Mucosa of rectum (tissue), 2 donors: ENCODE data around the gene ADCY2.

Source experiments
- H3K27ac ChIP-seq, 2 donors: one replicate each; pipeline ENCODE4 v1.7.0; 2013; ENCODE audit warnings: inconsistent platforms in 2 of 2, low read depth in 2 of 2, low read length in 2 of 2
- H3K27me3 ChIP-seq, 2 donors: one replicate each; pipeline ENCODE4 v1.7.0; 2013; ENCODE audit warnings: low read length in 2 of 2; ENCODE audit not compliant: control insufficient read depth in 2 of 2, insufficient read depth in 2 of 2
- H3K36me3 ChIP-seq, 2 donors: one replicate each; pipeline ENCODE4 v1.7.0; 2013; ENCODE audit warnings: low read length in 2 of 2; ENCODE audit not compliant: control insufficient read depth in 2 of 2, insufficient read depth in 2 of 2
- H3K4me1 ChIP-seq, 2 donors: one replicate each; pipeline ENCODE4 v1.7.0; 2013; ENCODE audit warnings: low read length in 2 of 2, mild to moderate bottlenecking in 1 of 2; ENCODE audit not compliant: control insufficient read depth in 2 of 2, insufficient read depth in 2 of 2
- H3K4me3 ChIP-seq, 2 donors: one replicate each; pipeline ENCODE4 v1.7.0; 2013; ENCODE audit warnings: low read length in 2 of 2
- H3K9ac ChIP-seq, 2 donors: one replicate each; pipeline ENCODE4 v1.7.0; 2013; ENCODE audit warnings: low read length in 2 of 2, low read depth in 1 of 2, mild to moderate bottlenecking in 1 of 2
- H3K9me3 ChIP-seq, 2 donors: one replicate each; pipeline ENCODE4 v1.7.0; 2013; ENCODE audit warnings: low read length in 2 of 2; ENCODE audit not compliant: control insufficient read depth in 2 of 2
- donor health status: healthy.
- donor health status: Normal muscosa, but diverticular disease.

Gene ADCY2

GRCh38 chr5:7629561-7629960, 233.6 kb downstream of the ADCY2 start:
- H3K4me1 ChIP-seq = no peaks in the 10 kb centered on the region
- H3K4me3 ChIP-seq = no peak overlapping the region
- H3K36me3 ChIP-seq = no peaks in the 10 kb centered on the region
- H3K27me3 ChIP-seq = no peaks in the 10 kb centered on the region
- H3K9ac ChIP-seq = no peak overlapping the region
- no peak overlapping the region for H3K27ac ChIP-seq
- no peaks in the 10 kb centered on the region for H3K9me3 ChIP-seq

- no peak overlapping the region for H3K27ac ChIP-seq
Observed at GRCh38 chr5:7634837-7635236, 238.9 kb downstream of the ADCY2 start.

GRCh38 chr5:7638456-7638855, 242.5 kb downstream of the ADCY2 start:
- Histone ChIP-seq H3K27me3 (no peaks in the 10 kb centered on the region), H3K27ac (no peak overlapping the region), H3K4me1 (no peaks in the 10 kb centered on the region), H3K9me3 (no peaks in the 10 kb centered on the region), H3K9ac (no peak overlapping the region), H3K36me3 (no peaks in the 10 kb centered on the region), H3K4me3 (no peak overlapping the region)

More at GRCh38 chr5:7634837-7635236, 238.9 kb downstream of the ADCY2 start:
- Histone ChIP-seq H3K36me3 (no peaks in the 10 kb centered on the region), H3K9ac (no peak overlapping the region), H3K27me3 (no peaks in the 10 kb centered on the region), H3K4me3 (no peak overlapping the region), H3K4me1 (no peaks in the 10 kb centered on the region), H3K9me3 (no peaks in the 10 kb centered on the region)

- H3K36me3 ChIP-seq = no peaks in the 10 kb centered on the region
- no peaks in the 10 kb centered on the region for H3K9me3 ChIP-seq
- H3K27me3 ChIP-seq = no peaks in the 10 kb centered on the region
- H3K27ac ChIP-seq = no peak overlapping the region
- no peak overlapping the region for H3K4me3 ChIP-seq
- H3K4me1 ChIP-seq = no peaks in the 10 kb centered on the region
- H3K9ac ChIP-seq = no peak overlapping the region
Observed at GRCh38 chr5:7642029-7642428, 246.1 kb downstream of the ADCY2 start.

GRCh38 chr5:7644723-7645122, 248.8 kb downstream of the ADCY2 start:
- no peak overlapping the region for H3K9ac ChIP-seq
- no peaks in the 10 kb centered on the region for H3K27me3 ChIP-seq
- no peaks in the 10 kb centered on the region for H3K9me3 ChIP-seq
- no peak overlapping the region for H3K4me3 ChIP-seq
- no peaks in the 10 kb centered on the region for H3K36me3 ChIP-seq
- H3K4me1 ChIP-seq = no peaks in the 10 kb centered on the region
- no peak overlapping the region for H3K27ac ChIP-seq

- no peaks in the 10 kb centered on the region for H3K36me3 ChIP-seq
- no peak overlapping the region for H3K4me3 ChIP-seq
- no peaks in the 10 kb centered on the region for H3K9me3 ChIP-seq
- H3K4me1 ChIP-seq = no peaks in the 10 kb centered on the region
- no peak overlapping the region for H3K9ac ChIP-seq
- H3K27me3 ChIP-seq = no peaks in the 10 kb centered on the region
- no peak overlapping the region for H3K27ac ChIP-seq
Observed at GRCh38 chr5:7650755-7651154, 254.8 kb downstream of the ADCY2 start.

GRCh38 chr5:7653046-7653445, 257.1 kb downstream of the ADCY2 start:
- Histone ChIP-seq H3K27ac (no peak overlapping the region), H3K36me3 (no peaks in the 10 kb centered on the region), H3K9me3 (no peaks in the 10 kb centered on the region), H3K9ac (no peak overlapping the region), H3K4me3 (no peak overlapping the region), H3K4me1 (no peaks in the 10 kb centered on the region), H3K27me3 (no peaks in the 10 kb centered on the region)

- Histone ChIP-seq H3K4me3 (no peak overlapping the region), H3K27ac (no peak overlapping the region), H3K36me3 (no peaks in the 10 kb centered on the region), H3K4me1 (no peaks in the 10 kb centered on the region), H3K27me3 (no peaks in the 10 kb centered on the region), H3K9ac (no peak overlapping the region), H3K9me3 (no peaks in the 10 kb centered on the region)
Observed at GRCh38 chr5:7657153-7657552, 261.2 kb downstream of the ADCY2 start.

GRCh38 chr5:7659420-7659819, 263.5 kb downstream of the ADCY2 start:
- Histone ChIP-seq H3K4me1 (no peaks in the 10 kb centered on the region), H3K27me3 (no peaks in the 10 kb centered on the region), H3K9me3 (no peaks in the 10 kb centered on the region), H3K36me3 (no peaks in the 10 kb centered on the region), H3K4me3 (no peak overlapping the region), H3K9ac (no peak overlapping the region), H3K27ac (no peak overlapping the region)

GRCh38 chr5:7662289-7662688, 266.4 kb downstream of the ADCY2 start:
- Histone ChIP-seq H3K4me3 (no peak overlapping the region), H3K4me1 (no peaks in the 10 kb centered on the region), H3K9me3 (no peaks in the 10 kb centered on the region), H3K36me3 (no peaks in the 10 kb centered on the region), H3K27ac (no peak overlapping the region), H3K9ac (no peak overlapping the region), H3K27me3 (no peaks in the 10 kb centered on the region)

- no peaks in the 10 kb centered on the region for H3K4me1 ChIP-seq
- no peak overlapping the region for H3K27ac ChIP-seq
- H3K36me3 ChIP-seq = no peaks in the 10 kb centered on the region
- H3K9me3 ChIP-seq = no peaks in the 10 kb centered on the region
- no peak overlapping the region for H3K9ac ChIP-seq
- no peaks in the 10 kb centered on the region for H3K27me3 ChIP-seq
- H3K4me3 ChIP-seq = no peak overlapping the region
Observed at GRCh38 chr5:7663808-7664207, 267.9 kb downstream of the ADCY2 start.
